Panc1 (cell line): ENCODE results near the gene MGAT5.

Experiments used
- CTCF ChIP-seq: fragments of 450-650 bp; IDR thresholded peaks from 2 replicates; pipeline ENCODE4 v1.5.1; 2017; ENCODE audit warnings: mild to moderate bottlenecking
- POLR2AphosphoS5 ChIP-seq: IDR thresholded peaks from 2 replicates; pipeline ENCODE4 v1.6.1; 2012; ENCODE audit warnings: mild to moderate bottlenecking, low read depth, low read length, moderate library complexity
- REST ChIP-seq, 2 experiments: IDR thresholded peaks; 2 replicates each; pipeline ENCODE4 v1.6.1; 2011 to 2012; ENCODE audit warnings: low read depth in 2 of 2, control low read depth in 1 of 2, low read length in 1 of 2, mild to moderate bottlenecking in 1 of 2, moderate library complexity in 1 of 2; ENCODE audit not compliant: insufficient read depth in 1 of 2
- SIN3A ChIP-seq: IDR thresholded peaks from 2 replicates; pipeline ENCODE4 v1.6.1; 2012; ENCODE audit warnings: low read depth, mild to moderate bottlenecking, low read length, moderate library complexity, borderline replicate concordance; ENCODE audit not compliant: insufficient read depth
- TCF7L2 ChIP-seq: IDR thresholded peaks from 2 replicates; pipeline ENCODE4 v1.6.1; 2011; ENCODE audit warnings: mild to moderate bottlenecking, low read depth, low read length, inconsistent platforms

- TF ChIP-seq CTCF (no peak), POLR2AphosphoS5 (no peak), REST (IDR thresholded peaks at IDR 0.05; ENCODE audit: insufficient read depth in 1 of 2, low read depth in 2 of 2, low read length in 1 of 2) (no peak), SIN3A (no peak), TCF7L2 (no peak)
Observed at GRCh38 chr2:134385195-134385594, 131.3 kb downstream of the MGAT5 start.
